H1 (cell line): ENCODE measurements around the gene GRM8. TPM values are rescaled to one million over a fixed set of nuclear protein-coding genes. Genes with fewer than 3 reads are reported as not detected.

Experiments used
- CTCF ChIA-PET: fragments of 300-600 bp; sonication (Branson Sonifier 250); formaldehyde crosslinking; loops from one replicate; lab custom pipeline; 2021; ENCODE audit not compliant: partially characterized antibody; lab: Charles Lee
- POLR2A ChIA-PET: fragments of 300-600 bp; sonication (Branson Sonifier 250); formaldehyde crosslinking; loops from one replicate; lab custom pipeline; 2021; ENCODE audit warnings: inconsistent platforms; ENCODE audit not compliant: partially characterized antibody; lab: Charles Lee
- DNase-seq, 2 experiments: peaks; one replicate each; pipeline versions ENCODE4 v3.0.0 to v3.0.0-alpha.2; 2010 to 2022; ENCODE audit warnings: low spot score in 2 of 2, low read depth in 1 of 2, mixed read lengths in 1 of 2
- FAIRE-seq: peaks from 2 replicates; lab custom pipeline; 2011; peaks lifted over from hg19 to GRCh38; lab: Jason Lieb, UNC
- H2AFZ ChIP-seq: 2 replicates; pipeline ENCODE4 v1.8.1; 2012; ENCODE audit warnings: low read length, inconsistent platforms
- H2AK5ac ChIP-seq: 2 replicates; pipeline ENCODE4 v1.6.1; 2013; ENCODE audit warnings: low read depth, low read length
- H2BK120ac ChIP-seq: replicated peaks from 2 replicates; pipeline ENCODE3; 2013; ENCODE audit warnings: low read depth, low read length, inconsistent platforms
- H2BK12ac ChIP-seq: 2 replicates; pipeline ENCODE4 v1.6.1; 2013; ENCODE audit warnings: low read depth, low read length
- H2BK15ac ChIP-seq: 2 replicates; pipeline ENCODE4 v1.6.1; 2013; ENCODE audit warnings: low read length
- H2BK20ac ChIP-seq: 2 replicates; pipeline ENCODE4 v1.6.1; 2013; ENCODE audit warnings: low read length
- H2BK5ac ChIP-seq: 2 replicates; pipeline ENCODE4 v1.6.1; 2013; ENCODE audit warnings: low read depth, low read length
- H3K14ac ChIP-seq: 2 replicates; pipeline ENCODE4 v1.6.1; 2013; ENCODE audit warnings: inconsistent platforms; ENCODE audit not compliant: insufficient read length
- H3K18ac ChIP-seq: 2 replicates; pipeline ENCODE4 v1.6.1; 2013; ENCODE audit warnings: low read length; ENCODE audit errors: extremely low read depth
- H3K23ac ChIP-seq: 2 replicates; pipeline ENCODE4 v1.6.1; 2013; ENCODE audit warnings: inconsistent platforms; ENCODE audit not compliant: insufficient read length
- H3K23me2 ChIP-seq: 2 replicates; pipeline ENCODE4 v1.6.1; 2013; ENCODE audit warnings: low read depth, low read length
- H3K27ac ChIP-seq: 2 replicates; pipeline ENCODE4 v1.6.1; 2011; ENCODE audit warnings: low read depth, low read length, inconsistent platforms
- H3K27me3 ChIP-seq, 4 experiments: replicated peaks in 1 of 4; 1 replicate in 1 of 4; 2 replicates in 3 of 4; pipeline versions ENCODE4 v1.6.1 to v1.8.1; 2011 to 2013; ENCODE audit warnings: low read length in 3 of 4, mild to moderate bottlenecking in 3 of 4, inconsistent platforms in 2 of 4, mixed read lengths in 2 of 4, moderate library complexity in 1 of 4; ENCODE audit not compliant: control insufficient read depth in 3 of 4, insufficient read depth in 3 of 4; ENCODE audit errors: extremely low read depth in 1 of 4
- H3K36me3 ChIP-seq, 4 experiments: 2 replicates each; pipeline versions ENCODE4 v1.6.1 to v1.8.1; 2011 to 2013; ENCODE audit warnings: mild to moderate bottlenecking in 4 of 4, low read length in 3 of 4, moderate library complexity in 2 of 4, control low read depth in 1 of 4, inconsistent platforms in 1 of 4; ENCODE audit not compliant: insufficient read depth in 4 of 4, control insufficient read depth in 2 of 4
- H3K4ac ChIP-seq: replicated peaks from 2 replicates; pipeline ENCODE3; 2013; ENCODE audit warnings: low read length, low read depth, mixed read lengths, inconsistent platforms; ENCODE audit not compliant: insufficient read length
- H3K4me1 ChIP-seq, 4 experiments: replicated peaks in 1 of 4; 1 replicate in 1 of 4; 2 replicates in 3 of 4; pipeline versions ENCODE4 v1.6.1 to v1.8.1; 2011 to 2013; ENCODE audit warnings: low read length in 3 of 4, inconsistent platforms in 2 of 4, mixed read lengths in 1 of 4; ENCODE audit not compliant: insufficient read depth in 4 of 4, control insufficient read depth in 3 of 4
- H3K4me2 ChIP-seq, 2 experiments: 2 replicates each; pipeline versions ENCODE4 v1.6.1 to v1.8.1; 2011 to 2013; ENCODE audit warnings: low read depth in 2 of 2, low read length in 2 of 2, control low read depth in 1 of 2, inconsistent platforms in 1 of 2, mild to moderate bottlenecking in 1 of 2; ENCODE audit not compliant: insufficient read depth in 1 of 2
- H3K4me3 ChIP-seq, 4 experiments: fragments of 200-600, 300-600 bp in 1 of 4; sonication (generic), shearing (Covaris generic), sonication (Bioruptor Twin) in 1 of 4; 2 replicates each; pipeline versions ENCODE4 v1.5.1 to v1.8.1; 2011 to 2016; ENCODE audit warnings: low read length in 4 of 4, low read depth in 3 of 4, control low read depth in 2 of 4, inconsistent platforms in 2 of 4, mild to moderate bottlenecking in 2 of 4, mixed read lengths in 1 of 4, moderate library complexity in 1 of 4; ENCODE audit not compliant: insufficient read depth in 2 of 4; ENCODE audit errors: extremely low read depth in 1 of 4
- H3K56ac ChIP-seq: replicated peaks from 2 replicates; pipeline ENCODE3; 2013; ENCODE audit warnings: low read depth, mild to moderate bottlenecking, mixed read lengths, low read length, inconsistent platforms; ENCODE audit not compliant: insufficient read length
- H3K79me1 ChIP-seq: 2 replicates; pipeline ENCODE4 v1.6.1; 2013; ENCODE audit warnings: low read depth, low read length, control low read depth
- H3K79me2 ChIP-seq, 2 experiments: 2 replicates each; pipeline versions ENCODE4 v1.6.1 to v1.8.1; 2012 to 2013; ENCODE audit warnings: low read length in 2 of 2, mild to moderate bottlenecking in 2 of 2, inconsistent platforms in 1 of 2; ENCODE audit not compliant: insufficient read depth in 2 of 2, control insufficient read depth in 1 of 2
- H3K9ac ChIP-seq, 4 experiments: replicated peaks in 1 of 4; 1 replicate in 1 of 4; 2 replicates in 3 of 4; pipeline versions ENCODE4 v1.6.1 to v1.8.1; 2011 to 2013; ENCODE audit warnings: low read depth in 3 of 4, low read length in 3 of 4, control low read depth in 2 of 4, mild to moderate bottlenecking in 2 of 4, moderate library complexity in 2 of 4, inconsistent platforms in 1 of 4; ENCODE audit errors: extremely low read depth in 1 of 4
- H3K9me3 ChIP-seq, 2 experiments: 2 replicates each; pipeline versions ENCODE4 v1.6.1 to v1.8.1; 2012 to 2013; ENCODE audit warnings: mild to moderate bottlenecking in 2 of 2, moderate library complexity in 2 of 2, control low read depth in 1 of 2, inconsistent platforms in 1 of 2, low read depth in 1 of 2, low read length in 1 of 2, mixed read lengths in 1 of 2; ENCODE audit not compliant: insufficient read depth in 2 of 2
- H4K20me1 ChIP-seq, 2 experiments: replicated peaks in 1 of 2; 2 replicates each; pipeline versions ENCODE3 to v1.8.1; 2011 to 2013; ENCODE audit warnings: inconsistent platforms in 2 of 2, low read length in 2 of 2, mild to moderate bottlenecking in 1 of 2; ENCODE audit not compliant: insufficient read depth in 2 of 2, control insufficient read depth in 1 of 2
- H4K5ac ChIP-seq: 2 replicates; pipeline ENCODE4 v1.6.1; 2013; ENCODE audit warnings: low read length, low read depth, mixed read lengths, inconsistent platforms; ENCODE audit not compliant: insufficient read length
- H4K8ac ChIP-seq: 2 replicates; pipeline ENCODE4 v1.8.0; 2013; ENCODE audit warnings: mild to moderate bottlenecking, moderate library complexity, low read length, inconsistent platforms; ENCODE audit not compliant: insufficient read depth; ENCODE audit errors: extremely low read depth
- H4K91ac ChIP-seq: replicated peaks from 2 replicates; pipeline ENCODE3; 2013; ENCODE audit warnings: low read length, mixed read lengths, inconsistent platforms; ENCODE audit not compliant: insufficient read length
- ASH2L ChIP-seq: fragments of 200-600, 300-600 bp; sonication (generic); IDR thresholded peaks from one replicate; pipeline ENCODE4 v1.7.1; 2017; ENCODE audit warnings: low read length
- ATF2 ChIP-seq: IDR thresholded peaks from 2 replicates; pipeline ENCODE4 v1.6.1; 2012; ENCODE audit warnings: low read length, inconsistent platforms
- CEBPB ChIP-seq: IDR thresholded peaks from 2 replicates; pipeline ENCODE4 v1.6.1; 2012; ENCODE audit warnings: low read depth, low read length
- CREB1 ChIP-seq: IDR thresholded peaks from 2 replicates; pipeline ENCODE4 v1.6.1; 2012; ENCODE audit warnings: inconsistent platforms
- KDM4A ChIP-seq: IDR thresholded peaks from one replicate; pipeline ENCODE4 v1.7.1; 2012; ENCODE audit warnings: low read depth, mild to moderate bottlenecking, moderate library complexity, low read length, inconsistent platforms; ENCODE audit not compliant: severe bottlenecking
- NANOG ChIP-seq: IDR thresholded peaks from 2 replicates; pipeline ENCODE4 v1.6.1; 2011; ENCODE audit warnings: low read length, low read depth, mild to moderate bottlenecking, inconsistent platforms; ENCODE audit not compliant: insufficient read depth, poor library complexity, severe bottlenecking
- RNF2 ChIP-seq: fragments of 200-900, 300-1000 bp; sonication (generic); IDR thresholded peaks from 2 replicates; pipeline ENCODE4 v1.7.1; 2016; ENCODE audit warnings: borderline replicate concordance, low read depth, mild to moderate bottlenecking, antibody characterized with exemption, low read length; ENCODE audit not compliant: poor library complexity, severe bottlenecking; ENCODE audit errors: missing control alignments
- SIX5 ChIP-seq: IDR thresholded peaks from 2 replicates; pipeline ENCODE4 v1.6.1; 2011; ENCODE audit warnings: mild to moderate bottlenecking, low read depth, low read length
- SP4 ChIP-seq: IDR thresholded peaks from 2 replicates; pipeline ENCODE4 v1.6.1; 2012; ENCODE audit warnings: low read length, inconsistent platforms
- YY1 ChIP-seq: IDR thresholded peaks from 2 replicates; pipeline ENCODE4 v1.6.1; 2011; ENCODE audit warnings: low read depth, mild to moderate bottlenecking, low read length
- WGBS, 2 experiments: shearing (Covaris generic) in 1 of 2; methylation state at CpG; one replicate each; pipeline versions ENCODE4 v1.1.6 to v1.1.7; 2013 to 2015; ENCODE audit warnings: low lambda C conversion rate in 2 of 2, mixed read lengths in 2 of 2, inconsistent platforms in 1 of 2, low coverage in 1 of 2, missing lambda C conversion rate in 1 of 2; ENCODE audit not compliant: insufficient replicate concordance in 2 of 2, insufficient coverage in 1 of 2, insufficient read length in 1 of 2; ENCODE audit errors: extremely low coverage in 1 of 2, missing lambda C conversion rate in 1 of 2; 5-methylcytosine and 5-hydroxymethylcytosine counted together
- polyA plus RNA-seq, 7 experiments: library from polyadenylated mRNA; depleted of rRNA in 3 of 7; stranded (reverse) in 5 of 7; unstranded in 2 of 7; fragments of >200 nt in 5 of 7; fragments of 200-250 nt in 2 of 7; gene quantifications; 1 replicate in 5 of 7; 2 replicates in 1 of 7; 4 replicates in 1 of 7; pipeline versions ENCODE4 v1.2.1 to v1.2.3, GENCODE V29; 2011 to 2013; ENCODE audit warnings: missing spikeins in 2 of 7, mixed read lengths in 2 of 7
- total RNA-seq: library from RNA; stranded (reverse); fragmentation: NEBNext Ultra II Directional; extraction: Animal tissue kit (Norgen Biotek cat#: 25700); gene quantifications from 2 replicates; pipeline ENCODE4 v1.2.1, GENCODE V29; 2021

The GRM8 gene
- total and polyA plus RNA-seq, 2 of the 8 experiments (the other 6 are each of a cell fraction or from before 2014, with no cell fraction given): 2.6 to 2.8 TPM

GRCh38 chr7:126657599-126658358, 595.0 kb downstream of the GRM8 start:
- Histone ChIP-seq H3K27me3 (no peaks in the 10 kb centered on the region), H2BK12ac (no peak overlapping the region), H3K4me1 (peaks cover 0 to 5% (median 3%) of the 10 kb centered on the region in 4 experiments; a peak in 3 of 7 replicates), H3K23ac (no peak overlapping the region), H3K36me3 (no peaks in the 10 kb centered on the region), H3K56ac (no peak overlapping the region), H3K18ac (no peak overlapping the region), H3K27ac (no peak overlapping the region), H3K9me3 (no peaks in the 10 kb centered on the region), H2BK5ac (no peak overlapping the region), H3K79me2 (no peaks in the 10 kb centered on the region), H4K20me1 (no peaks in the 10 kb centered on the region), H3K4me2 (no peak overlapping the region), H2BK120ac (no peak overlapping the region), H2AFZ (no peak overlapping the region), H2BK15ac (no peak overlapping the region), H2AK5ac (no peak overlapping the region), H3K23me2 (no peaks in the 10 kb centered on the region), H3K9ac (no peak overlapping the region), H2BK20ac (no peak overlapping the region), H4K5ac (no peak overlapping the region), H4K8ac (no peak overlapping the region), H3K79me1 (no peaks in the 10 kb centered on the region), H4K91ac (no peak overlapping the region), H3K14ac (no peak overlapping the region), H3K4ac (no peak overlapping the region), H3K4me3 (no peak overlapping the region)
- TF ChIP-seq KDM4A (no peak), NANOG (no peak), SP4 (no peak), SIX5 (no peak), CEBPB (no peak), ATF2 (no peak), ASH2L (no peak), YY1 (no peak), RNF2 (no peak), CREB1 (no peak)
- ChIA-PET CTCF (no interaction called here), POLR2A (no interaction called here)
- DNase-seq (no peak), FAIRE-seq (no peak)
- 86% methylated on average over 6 of the region's 6 CpGs; no CpG with 5 or more reads in 1 of the 2 experiments for WGBS, 2 experiments
